Dermis microvascular lymphatic vessel endothelial cell (primary cell): ENCODE results near the gene MCRIP1. TPM values are rescaled to one million over a fixed set of nuclear protein-coding genes. Genes with fewer than 3 reads are reported as not detected.

Experiments
- DNase-seq, 2 donors: peaks; one replicate each; pipeline versions ENCODE4 v3.0.0 to v3.0.0-alpha.2; 2010; ENCODE audit warnings: low read depth in 2 of 2
- total RNA-seq: library from RNA; depleted of rRNA; stranded (reverse); fragments of >200 nt; gene quantifications from 2 replicates; pipeline ENCODE4 v1.2.1, GENCODE V29; 2014

Gene MCRIP1
- total RNA-seq, 1 donor from 2014 or later = 81.8 TPM

DNA sequence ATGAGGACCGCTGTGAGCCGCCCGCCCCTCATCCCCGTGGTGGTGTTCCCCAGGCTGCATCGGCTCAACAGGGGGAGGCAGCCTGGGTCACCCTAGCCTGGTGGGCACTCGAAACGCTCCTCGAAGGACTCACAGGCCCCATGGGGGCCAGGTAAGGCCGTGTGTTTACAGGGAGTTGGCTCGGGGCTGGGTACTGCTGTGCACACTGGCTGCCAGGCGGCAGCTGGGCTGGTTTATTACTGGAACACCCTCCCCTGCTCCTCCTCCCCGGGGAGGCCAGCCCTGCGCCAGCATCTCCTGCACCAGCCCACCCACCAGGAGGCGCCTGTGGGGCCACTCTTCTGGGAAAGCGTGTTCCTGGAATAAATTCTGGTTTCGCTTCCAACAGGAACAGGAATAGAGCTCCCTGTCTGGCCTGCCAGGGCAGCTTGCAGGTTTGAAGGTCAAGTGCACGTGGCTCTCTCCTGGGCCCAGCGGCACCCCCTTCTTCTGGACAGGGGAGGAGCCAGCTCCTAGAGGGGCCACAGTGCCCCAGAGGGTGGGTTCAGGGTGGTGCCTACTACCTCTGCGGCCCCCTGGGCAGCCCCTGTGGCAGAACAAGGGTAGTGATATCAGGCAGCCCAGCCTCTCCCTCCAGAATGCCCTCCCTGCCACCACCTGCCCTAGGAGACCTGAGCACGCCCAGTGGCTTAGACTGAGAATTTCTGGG, 11.3 kb downstream of the MCRIP1 start:
- peak; percentile 68 to 78 for DNase-seq

- no peak for DNase-seq
Measured at GRCh38 chr17:81821147-81821546, 11.9 kb downstream of the MCRIP1 start.

DNA sequence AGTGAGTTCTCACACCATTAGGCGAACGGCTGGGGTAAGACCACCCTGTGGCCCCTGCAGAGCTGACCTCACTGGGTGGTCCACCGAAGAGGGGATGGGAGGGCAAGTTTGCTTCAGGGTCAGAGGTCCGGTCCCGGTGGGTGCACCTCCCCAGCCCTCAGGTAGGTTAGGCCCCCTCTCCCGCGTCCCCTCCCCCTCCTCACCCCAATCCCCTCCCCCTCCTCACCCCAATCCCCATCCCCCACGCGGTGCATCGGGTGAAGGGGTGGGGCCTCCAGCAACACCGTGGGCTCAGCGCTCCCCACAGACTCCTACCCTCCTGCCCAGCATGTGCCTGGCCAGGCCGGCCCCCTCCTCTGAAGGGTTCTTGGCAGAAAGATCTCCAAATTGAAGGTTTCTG, 13.4 kb downstream of the MCRIP1 start:
- no peak for DNase-seq

GRCh38 chr17:81817758-81818147, 15.3 kb downstream of the MCRIP1 start:
- DNase-seq = no peak

DNA sequence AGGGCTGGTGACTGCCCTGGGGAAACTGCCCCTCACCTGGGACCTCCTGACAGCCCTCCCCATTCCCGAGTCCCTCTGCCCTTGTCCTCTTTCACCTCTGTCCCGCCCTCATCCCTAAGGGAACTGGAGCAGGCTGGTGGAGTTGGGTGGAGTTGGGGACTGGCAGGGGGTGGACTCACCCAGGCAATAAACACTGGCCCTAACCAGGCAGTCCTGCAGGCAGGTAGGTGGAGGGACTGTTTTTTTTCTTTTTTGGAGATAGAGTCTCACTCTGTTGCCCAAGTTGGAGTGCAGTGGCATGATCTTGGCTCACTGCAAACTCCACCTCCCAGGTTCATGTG, 17.5 kb downstream of the MCRIP1 start:
- no peak for DNase-seq

DNA sequence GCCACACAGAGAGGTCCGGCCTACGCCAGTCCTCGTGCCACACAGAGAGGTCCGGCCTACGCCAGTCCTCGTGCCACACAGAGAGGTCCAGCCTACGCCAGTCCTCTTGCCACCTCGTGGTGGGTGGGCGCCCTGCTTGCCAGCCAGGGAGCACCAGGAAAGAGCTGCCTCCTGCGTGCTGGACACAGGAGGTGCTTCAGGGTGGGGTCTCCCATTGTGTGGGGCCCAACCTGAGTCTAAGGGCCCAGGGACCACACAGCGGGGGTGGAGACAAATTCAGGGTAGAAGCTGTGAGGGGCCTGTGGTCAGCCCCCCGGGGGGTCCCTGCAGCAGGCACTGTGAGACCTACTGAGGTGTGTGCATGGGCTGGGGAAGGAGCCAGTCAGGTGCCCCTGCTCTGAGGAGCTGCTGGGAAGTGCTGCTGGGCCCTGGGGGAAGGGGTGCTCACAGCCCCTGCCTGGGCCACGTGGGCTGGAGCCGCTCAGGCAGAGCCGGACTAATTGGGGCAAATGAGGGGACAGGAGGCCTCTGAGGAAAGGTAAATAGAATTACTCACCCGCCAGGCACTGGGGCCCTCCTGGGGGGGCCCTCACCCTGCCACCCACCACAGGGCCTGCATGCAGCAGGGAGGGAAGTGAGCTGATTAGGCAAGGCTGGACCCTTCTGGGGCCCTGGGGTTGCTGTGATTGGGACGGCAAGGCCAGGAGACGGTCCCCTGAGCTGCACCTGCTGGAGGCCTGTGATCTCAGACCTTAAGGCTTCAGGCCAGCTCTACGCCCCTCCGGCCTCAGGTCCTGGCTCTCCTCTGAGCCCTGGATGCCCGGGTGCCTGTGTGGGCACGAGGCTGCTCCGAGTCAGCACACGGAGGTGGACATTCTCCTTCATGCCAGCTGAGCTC, 18.1 kb downstream of the MCRIP1 start:
- DNase-seq = no peak

GRCh38 chr17:81813861-81814683, 19.0 kb downstream of the MCRIP1 start:
- no peak for DNase-seq

GRCh38 chr17:81813371-81813684, 19.8 kb downstream of the MCRIP1 start:
- DNase-seq = no peak

DNA sequence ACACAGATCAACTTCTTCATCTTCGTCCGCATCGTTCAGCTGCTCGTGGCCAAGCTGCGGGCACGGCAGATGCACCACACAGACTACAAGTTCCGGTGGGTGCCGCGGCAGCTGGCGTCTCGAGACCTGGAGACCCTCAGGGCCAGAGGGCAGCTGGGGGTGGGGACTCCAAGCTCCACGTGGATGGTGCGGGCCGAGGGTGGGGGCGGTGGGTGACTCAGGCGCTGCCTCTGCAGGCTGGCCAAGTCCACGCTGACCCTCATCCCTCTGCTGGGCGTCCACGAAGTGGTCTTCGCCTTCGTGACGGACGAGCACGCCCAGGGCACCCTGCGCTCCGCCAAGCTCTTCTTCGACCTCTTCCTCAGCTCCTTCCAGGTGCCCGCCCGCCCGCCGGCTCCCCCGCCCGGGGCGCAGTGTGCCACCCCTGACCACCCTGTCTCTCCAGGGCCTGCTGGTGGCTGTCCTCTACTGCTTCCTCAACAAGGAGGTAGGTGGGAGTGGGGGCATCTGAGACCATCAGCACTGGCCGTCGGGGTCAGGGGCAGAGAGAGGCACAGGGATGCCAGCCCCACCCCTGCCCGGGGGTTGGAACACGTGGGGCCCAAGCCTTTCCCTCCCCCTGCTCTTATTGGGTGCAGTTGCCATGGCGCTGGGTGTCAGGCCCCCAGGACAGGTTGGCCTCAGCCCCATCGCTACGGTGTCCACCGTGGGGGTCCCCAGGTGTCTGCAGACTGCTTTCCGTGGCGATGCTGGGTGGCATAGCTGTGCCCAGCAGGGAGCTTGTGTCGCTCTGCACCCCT, 20.3 kb downstream of the MCRIP1 start:
- no peak for DNase-seq

- DNase-seq = no peak
Measured at GRCh38 chr17:81811705-81812570, 21.2 kb downstream of the MCRIP1 start.

GRCh38 chr17:81810892-81811704, 22.0 kb downstream of the MCRIP1 start:
- DNase-seq = no peak

GRCh38 chr17:81810476-81810875, 22.6 kb downstream of the MCRIP1 start:
- DNase-seq = no peak

DNA sequence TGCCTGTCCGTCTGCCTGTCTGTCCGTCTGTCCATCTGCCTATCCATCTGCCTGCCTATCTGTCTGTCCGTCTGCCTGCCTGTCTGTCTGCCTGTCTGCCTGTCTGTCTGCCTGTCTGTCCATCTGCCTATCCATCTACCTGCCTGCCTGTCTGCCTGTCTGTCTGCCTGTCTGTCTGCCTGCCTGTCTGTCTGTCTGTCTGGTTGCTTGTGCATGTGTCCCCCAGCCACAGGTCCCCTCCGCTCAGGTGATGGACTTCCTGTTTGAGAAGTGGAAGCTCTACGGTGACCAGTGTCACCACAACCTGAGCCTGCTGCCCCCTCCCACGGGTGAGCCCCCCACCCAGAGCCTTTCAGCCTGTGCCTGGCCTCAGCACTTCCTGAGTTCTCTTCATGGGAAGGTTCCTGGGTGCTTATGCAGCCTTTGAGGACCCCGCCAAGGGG, 23.5 kb downstream of the MCRIP1 start:
- no peak for DNase-seq

DNA sequence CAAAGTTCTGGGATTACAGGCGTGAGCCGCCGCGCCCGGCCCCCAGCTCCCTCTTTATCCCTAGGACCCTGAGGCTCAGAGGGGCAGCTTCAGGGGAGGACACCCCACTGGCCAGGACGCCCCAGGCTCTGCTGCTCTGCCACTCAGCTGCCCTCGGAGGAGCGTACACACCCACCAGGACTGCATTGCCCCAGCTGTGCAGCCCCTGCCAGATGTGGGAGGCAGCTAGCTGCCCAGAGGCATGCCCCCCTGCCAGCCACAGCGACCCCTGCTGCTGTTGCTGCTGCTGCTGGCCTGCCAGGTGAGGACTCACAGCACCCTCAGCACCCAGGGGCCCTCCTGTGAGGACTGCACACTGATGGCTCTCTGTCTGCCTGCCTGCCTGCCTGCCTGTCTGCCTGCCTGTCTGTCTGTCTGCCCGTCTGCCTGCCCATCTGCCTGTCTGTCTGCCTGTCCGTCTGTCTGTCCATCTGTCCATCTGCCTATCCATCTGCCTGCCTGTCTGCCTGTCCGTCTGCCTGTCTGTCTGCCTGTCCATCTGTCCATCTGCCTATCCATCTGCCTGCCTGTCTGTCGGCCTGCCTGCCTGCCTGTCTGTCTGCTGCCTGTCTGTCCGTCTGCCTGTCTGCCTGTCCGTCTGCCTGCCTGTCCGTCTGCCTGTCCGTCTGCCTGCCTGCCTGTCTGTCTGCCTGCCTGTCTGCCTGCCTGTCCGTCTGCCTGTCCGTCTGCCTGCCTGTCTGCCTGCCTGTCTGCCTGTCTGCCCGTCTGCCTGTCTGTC, 24.1 kb downstream of the MCRIP1 start:
- DNase-seq = no peak

DNA sequence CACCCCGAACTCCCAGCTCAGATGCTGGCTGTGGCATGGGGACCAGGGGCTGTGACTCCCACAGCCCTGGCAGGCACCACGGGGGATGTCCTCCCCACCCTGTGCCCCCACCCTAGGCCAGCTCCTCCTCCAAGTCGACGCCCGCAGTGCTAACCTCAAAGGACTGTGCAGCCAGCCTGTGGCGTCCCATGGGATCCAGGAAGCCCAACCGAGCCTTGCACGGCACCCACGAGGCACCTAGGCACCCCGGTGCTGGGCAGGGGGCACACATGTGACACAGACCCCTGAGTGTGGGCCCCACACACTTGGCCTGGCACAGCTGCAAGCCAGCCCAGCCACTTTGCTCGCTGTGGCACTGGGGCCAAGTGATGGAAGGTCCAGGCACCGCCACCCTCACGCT, 25.3 kb downstream of the MCRIP1 start:
- no peak for DNase-seq

GRCh38 chr17:81807210-81807719, 25.8 kb downstream of the MCRIP1 start:
- DNase-seq = no peak

DNA sequence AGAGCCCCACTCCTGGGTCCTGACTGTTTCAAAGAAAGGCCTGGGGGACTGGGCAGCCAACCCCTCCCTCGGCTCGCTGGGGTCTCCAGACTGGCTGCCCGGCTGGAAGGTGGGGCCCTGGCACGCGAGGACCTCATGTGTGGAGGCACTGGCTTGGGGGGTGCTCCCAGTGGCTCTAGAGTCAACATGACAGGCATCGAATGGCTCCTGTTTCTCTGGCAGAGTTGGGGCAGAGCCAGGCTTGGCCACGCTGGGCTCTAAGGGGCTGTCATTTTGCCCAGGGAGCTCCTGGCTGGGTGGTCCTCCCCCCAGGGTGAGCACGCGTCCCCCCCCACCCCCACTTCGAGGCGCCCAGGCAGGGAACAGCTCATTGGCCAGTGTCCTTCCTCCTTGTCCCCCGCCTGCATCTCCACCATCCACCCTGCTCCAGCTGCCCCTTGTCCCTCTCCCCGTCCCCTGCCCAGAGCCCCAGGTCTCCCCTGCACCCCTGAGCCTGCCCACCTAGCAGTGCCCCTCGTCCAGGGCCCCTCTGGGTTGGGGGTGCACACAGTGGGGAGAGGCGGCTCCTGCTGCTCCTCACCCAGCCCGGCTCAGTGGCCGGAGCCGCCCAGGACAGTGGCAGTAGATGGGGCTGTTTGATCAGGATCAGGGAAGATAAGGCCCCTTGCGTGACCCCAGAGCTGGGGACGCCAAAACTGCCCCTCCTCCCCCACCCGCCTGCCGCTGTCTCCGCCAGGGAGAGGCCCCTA, 26.5 kb downstream of the MCRIP1 start:
- no peak for DNase-seq
